GM10847 (cell line): Measurements from ENCODE around the gene RCCD1.

Source experiments
- POLR2A ChIP-seq: IDR thresholded peaks from 2 replicates; pipeline ENCODE4 v1.6.1; 2011; ENCODE audit not compliant: insufficient read length; ENCODE audit errors: extremely low read depth

Gene RCCD1

DNA sequence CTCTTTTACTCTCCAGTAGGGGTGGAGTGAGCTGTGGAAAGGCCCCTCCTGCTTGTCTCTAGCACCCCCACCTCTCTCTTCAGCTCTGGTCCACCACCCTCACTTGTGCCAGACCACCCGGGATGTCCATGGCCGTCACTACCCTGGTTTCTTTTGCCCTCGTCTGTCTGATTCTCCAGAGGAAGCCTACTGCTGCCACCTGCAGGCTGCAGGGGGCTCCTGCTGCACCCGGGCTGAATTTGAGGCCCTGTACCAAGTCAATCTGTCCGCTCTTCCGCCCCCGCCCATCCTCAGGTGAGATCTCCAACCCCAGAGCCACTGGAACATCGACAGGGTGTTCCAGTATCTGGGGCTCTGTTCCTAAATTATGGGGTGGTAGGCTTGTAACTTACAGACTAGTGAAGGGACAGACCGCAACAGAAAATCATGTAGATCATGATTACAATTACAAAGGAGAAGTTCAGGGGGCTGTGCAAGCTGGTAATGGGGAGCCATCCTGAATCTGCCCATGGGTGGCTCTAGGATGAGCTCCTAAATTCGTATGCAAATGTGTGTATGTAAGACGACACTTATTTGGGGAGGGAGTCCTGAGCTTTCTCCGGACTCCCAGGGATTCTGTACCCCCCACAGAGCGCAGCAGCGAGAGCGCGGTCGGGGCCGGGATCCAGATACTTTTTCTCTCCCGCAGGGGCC is 20.3 kb upstream of the RCCD1 start:
- TF ChIP-seq POLR2A = no peak

DNA sequence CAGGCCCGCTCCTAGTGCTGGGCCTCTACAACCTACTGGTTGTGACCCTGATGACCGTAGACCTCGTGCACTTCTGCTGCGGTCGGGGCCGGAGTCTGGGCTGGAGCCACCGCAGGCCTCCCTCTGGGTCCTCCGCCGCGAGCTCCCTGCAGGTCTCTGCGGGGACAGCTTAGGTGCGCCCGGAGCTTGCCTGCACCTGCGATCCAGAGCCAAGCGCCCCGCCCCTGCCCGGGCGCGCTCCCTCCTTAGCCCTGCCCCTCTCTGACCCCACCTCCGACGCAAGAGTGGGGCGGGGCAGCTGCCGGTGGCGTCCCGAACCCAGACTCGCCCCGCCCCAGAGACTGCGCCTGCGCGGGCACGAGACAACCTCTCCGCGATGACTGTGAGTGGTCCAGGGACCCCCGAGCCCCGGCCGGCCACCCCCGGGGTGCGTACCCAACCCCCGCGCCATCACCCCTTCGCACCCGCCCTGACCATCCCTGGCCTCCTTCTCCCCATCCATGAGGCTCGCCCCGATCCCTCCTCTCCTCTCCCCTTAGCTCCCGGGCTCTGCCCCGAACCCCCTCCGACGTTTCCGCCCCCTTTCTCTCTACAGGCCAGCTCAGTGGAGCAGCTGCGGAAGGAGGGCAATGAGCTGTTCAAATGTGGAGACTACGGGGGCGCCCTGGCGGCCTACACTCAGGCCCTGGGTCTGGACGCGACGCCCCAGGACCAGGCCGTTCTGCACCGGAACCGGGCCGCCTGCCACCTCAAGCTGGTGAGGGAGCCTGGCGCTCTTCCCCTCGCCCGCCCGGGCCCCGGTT is 19.5 kb upstream of the RCCD1 start, which contains the start of gene UNC45A:
Gene UNC45A (plus strand): TSS at position 337 of the 803 bp plus-strand sequence. CDS start 40 bp downstream, at position 377.
- TF ChIP-seq POLR2A = peak; percentile 29

DNA sequence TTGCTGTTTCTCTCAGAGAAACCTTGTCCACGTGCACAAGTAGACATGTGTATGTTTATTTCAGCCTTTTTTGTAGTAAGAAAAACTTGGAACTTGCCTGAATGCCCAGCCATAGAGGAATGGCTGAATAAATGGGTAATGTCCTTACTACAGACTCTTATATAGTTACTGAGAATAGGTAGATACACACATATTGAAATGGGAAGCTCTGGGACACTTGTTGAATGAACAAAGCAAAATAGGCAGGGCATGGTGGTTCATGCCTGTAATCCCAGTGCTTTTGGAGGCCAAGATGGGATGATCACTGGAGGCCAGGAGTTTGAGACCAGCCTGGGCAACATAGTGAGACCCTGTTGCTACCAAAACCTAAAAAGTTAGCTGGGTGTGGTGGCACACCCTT is 17.9 kb upstream of the RCCD1 start:
- no peak for TF ChIP-seq POLR2A

GRCh38 chr15:90938261-90938660 is 16.4 kb upstream of the RCCD1 start:
- TF ChIP-seq POLR2A = no peak

GRCh38 chr15:90939756-90940155 is 14.9 kb upstream of the RCCD1 start:
- TF ChIP-seq POLR2A = no peak

GRCh38 chr15:90941038-90941437 is 13.6 kb upstream of the RCCD1 start:
- TF ChIP-seq POLR2A = no peak

GRCh38 chr15:90942354-90943120 is 12.1 kb upstream of the RCCD1 start:
- no peak for TF ChIP-seq POLR2A

DNA sequence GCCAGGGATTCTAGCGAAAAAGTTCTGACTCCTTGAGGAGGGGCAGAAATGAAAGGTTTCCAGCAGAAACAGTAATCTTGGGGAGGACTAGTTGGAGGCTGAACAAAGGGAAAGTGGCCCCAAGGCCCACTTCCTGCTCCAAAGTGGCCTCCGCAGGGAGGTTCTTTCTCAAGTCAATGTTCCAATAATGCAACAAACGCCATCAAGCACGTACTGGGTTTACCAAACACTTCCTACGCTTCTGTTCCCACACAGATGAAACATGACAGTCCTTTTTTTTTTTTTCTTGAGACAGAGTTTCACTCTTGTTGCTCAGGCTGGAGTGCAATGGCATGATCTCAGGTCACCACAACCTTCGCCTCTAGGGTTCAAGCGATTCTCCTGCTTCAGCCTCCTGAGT is 9.6 kb upstream of the RCCD1 start:
- TF ChIP-seq POLR2A = no peak

DNA sequence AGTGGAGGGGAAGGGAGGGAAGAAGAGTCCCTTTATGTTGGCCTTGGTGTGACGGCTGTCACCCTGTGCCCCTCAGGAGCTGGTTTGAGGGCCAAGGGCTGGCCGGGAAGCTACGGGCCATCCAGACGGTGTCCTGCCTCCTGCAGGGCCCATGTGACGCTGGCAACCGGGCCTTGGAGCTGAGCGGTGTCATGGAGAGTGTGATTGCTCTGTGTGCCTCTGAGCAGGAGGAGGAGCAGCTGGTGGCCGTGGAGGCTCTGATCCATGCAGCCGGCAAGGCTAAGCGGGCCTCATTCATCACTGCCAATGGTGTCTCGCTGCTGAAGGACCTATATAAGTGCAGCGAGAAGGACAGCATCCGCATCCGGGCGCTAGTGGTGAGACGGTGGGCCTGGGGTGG is 8.1 kb upstream of the RCCD1 start:
- TF ChIP-seq POLR2A = no peak

GRCh38 chr15:90946941-90947576 is 7.6 kb upstream of the RCCD1 start:
- TF ChIP-seq POLR2A = no peak

DNA sequence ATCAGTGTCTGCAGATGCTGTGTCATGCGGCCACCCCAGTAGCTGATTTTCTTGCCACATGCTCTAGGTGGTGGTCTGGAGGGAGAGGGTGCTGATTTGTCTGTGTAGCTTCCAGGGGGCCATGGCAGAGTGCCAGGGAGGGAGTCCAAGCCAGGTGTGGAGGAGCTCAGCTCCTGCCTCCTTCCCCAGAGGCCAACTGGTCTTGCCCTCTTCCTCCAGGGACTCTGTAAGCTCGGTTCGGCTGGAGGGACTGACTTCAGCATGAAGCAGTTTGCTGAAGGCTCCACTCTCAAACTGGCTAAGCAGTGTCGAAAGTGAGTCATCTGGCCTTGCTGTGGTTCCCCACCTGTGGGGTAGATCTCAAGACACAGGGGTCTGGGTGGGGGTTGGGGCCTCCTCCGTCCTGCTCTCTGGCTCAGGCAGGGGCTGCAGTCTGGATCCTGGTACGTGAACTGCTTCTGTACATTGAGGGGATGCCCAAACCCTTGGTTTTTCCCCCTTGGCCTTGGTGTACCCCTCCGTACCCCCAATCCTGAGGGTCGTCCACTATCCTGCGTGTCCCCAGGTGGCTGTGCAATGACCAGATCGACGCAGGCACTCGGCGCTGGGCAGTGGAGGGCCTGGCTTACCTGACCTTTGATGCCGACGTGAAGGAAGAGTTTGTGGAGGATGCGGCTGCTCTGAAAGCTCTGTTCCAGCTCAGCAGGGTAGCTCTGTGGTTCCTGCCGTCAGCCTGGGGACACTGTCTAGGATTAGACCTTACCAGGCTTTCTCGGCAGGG is 6.9 kb upstream of the RCCD1 start:
- TF ChIP-seq POLR2A = no peak

DNA sequence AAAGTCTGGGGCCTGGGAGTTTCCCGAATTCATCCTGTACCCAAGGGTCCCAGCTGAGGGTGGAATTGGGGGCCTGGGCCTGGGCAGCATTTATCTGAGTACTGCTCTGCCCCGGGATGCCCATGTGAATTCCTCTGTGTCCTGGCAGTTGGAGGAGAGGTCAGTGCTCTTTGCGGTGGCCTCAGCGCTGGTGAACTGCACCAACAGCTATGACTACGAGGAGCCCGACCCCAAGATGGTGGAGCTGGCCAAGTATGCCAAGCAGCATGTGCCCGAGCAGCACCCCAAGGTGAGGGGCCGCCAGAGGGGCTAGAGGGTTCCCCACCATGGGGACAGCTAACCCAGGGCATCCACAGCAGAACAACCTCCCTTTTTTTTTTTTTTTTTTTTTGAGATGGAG is 6.2 kb upstream of the RCCD1 start:
- TF ChIP-seq POLR2A = no peak

GRCh38 chr15:90949979-90950675 is 4.6 kb upstream of the RCCD1 start:
- no peak for TF ChIP-seq POLR2A

DNA sequence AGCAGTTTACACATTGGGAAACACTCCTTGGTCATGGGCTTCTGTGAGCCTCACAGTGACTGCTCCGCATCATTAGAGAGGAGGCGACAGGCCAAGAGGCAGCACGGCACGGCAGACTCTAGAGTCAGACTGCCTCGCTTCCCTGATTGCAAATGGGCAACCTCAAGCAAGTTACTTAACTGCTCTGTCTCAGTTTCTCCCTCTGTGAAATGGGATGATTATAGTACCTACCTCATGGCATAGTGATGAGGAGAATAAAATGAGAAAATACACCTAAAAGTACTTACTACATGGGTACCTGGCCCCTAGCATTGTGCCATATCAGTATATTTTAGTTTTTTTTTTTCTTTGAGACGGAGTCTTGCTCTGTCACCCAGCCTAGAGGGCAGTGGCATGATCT is 4.0 kb upstream of the RCCD1 start:
- TF ChIP-seq POLR2A = no peak

- no peak for TF ChIP-seq POLR2A
Measured at GRCh38 chr15:90952901-90953677, 1.6 kb upstream of the RCCD1 start.
